K562 (cell line): ENCODE measurements around the gene TNFAIP8L1. TPM values are rescaled to one million over a fixed set of nuclear protein-coding genes. Genes with fewer than 3 reads are reported as not detected.
A peak's percentile ranks its signal among the peaks of the same experiment; 100 is the strongest.

Experiments used
- ATF7 ChIP-seq: fragments of 450-650 bp; IDR thresholded peaks from 2 replicates; pipeline ENCODE4 v1.7.1; 2014; ENCODE audit warnings: mild to moderate bottlenecking, moderate library complexity
- DPF2 ChIP-seq: fragments of 450-650 bp; IDR thresholded peaks from 2 replicates; pipeline ENCODE4 v1.6.1; 2016
- E2F6 ChIP-seq, 2 experiments: IDR thresholded peaks; 2 replicates each; pipeline ENCODE4 v1.6.1; 2011; ENCODE audit warnings: borderline replicate concordance in 1 of 2, control low read depth in 1 of 2, low read depth in 1 of 2, low read length in 1 of 2, mild to moderate bottlenecking in 1 of 2, mixed read lengths in 1 of 2, moderate library complexity in 1 of 2; ENCODE audit not compliant: insufficient read depth in 1 of 2, insufficient read length in 1 of 2, poor library complexity in 1 of 2, severe bottlenecking in 1 of 2; ENCODE audit errors: extremely low read depth in 1 of 2
- ESRRB ChIP-seq: fragments of 250-450 bp; sonication (Bioruptor Pico); IDR thresholded peaks from 2 replicates; pipeline ENCODE4 v1.5.0; 2020; ENCODE audit warnings: mild to moderate bottlenecking, moderate library complexity, borderline replicate concordance
- JUND ChIP-seq, 2 experiments: IDR thresholded peaks; 2 replicates in 1 of 2; 3 replicates in 1 of 2; pipeline ENCODE4 v1.6.1; 2011; ENCODE audit warnings: borderline replicate concordance in 2 of 2, low read depth in 2 of 2, low read length in 2 of 2, improper control_type of control experiment in 1 of 2, missing biosample characterization in 1 of 2, missing genetic modification characterization in 1 of 2, missing genetic modification reagents in 1 of 2
- NUFIP1 ChIP-seq: fragments of 450-650 bp; IDR thresholded peaks from 2 replicates; pipeline ENCODE4 v1.6.1; 2018; ENCODE audit not compliant: partially characterized antibody
- POLR2A ChIP-seq: fragments of 450-650 bp; conservative IDR thresholded peaks from 2 replicates; pipeline ENCODE4 v1.6.1; 2016
- POLR2AphosphoS2 ChIP-seq: IDR thresholded peaks from 2 replicates; pipeline ENCODE4 v1.6.1; 2012; ENCODE audit warnings: low read length, improper control_type of control experiment
- POLR2B ChIP-seq: fragments of 450-650 bp; IDR thresholded peaks from 2 replicates; pipeline ENCODE4 v1.6.1; 2018; ENCODE audit warnings: low read depth; ENCODE audit not compliant: partially characterized antibody
- POLR2G ChIP-seq: fragments of 200-400 bp; formaldehyde crosslinking; IDR thresholded peaks from 2 replicates; pipeline ENCODE4 v1.6.1; 2017; ENCODE audit warnings: low read depth, mild to moderate bottlenecking, antibody characterized with exemption, low read length, moderate library complexity
- SMC3 ChIP-seq: conservative IDR thresholded peaks from 2 replicates; pipeline ENCODE4 v1.6.1; 2011; ENCODE audit warnings: low read depth, low read length, improper control_type of control experiment; ENCODE audit not compliant: insufficient read depth
- SNRNP70 ChIP-seq: fragments of 200-400 bp; formaldehyde crosslinking; optimal IDR thresholded peaks from 2 replicates; pipeline ENCODE3; 2017; ENCODE audit warnings: low read depth, low read length
- SOX6 ChIP-seq: fragments of 450-650 bp; IDR thresholded peaks from 2 replicates; pipeline ENCODE4 v1.6.1; 2014; ENCODE audit warnings: mild to moderate bottlenecking
- TGIF2 ChIP-seq: sonication (generic); formaldehyde crosslinking; IDR thresholded peaks from 2 replicates; pipeline ENCODE4 v1.8.1; 2022; ENCODE audit warnings: mild to moderate bottlenecking, missing genetic modification reagents, moderate library complexity
- ZBTB5 ChIP-seq: fragments of 450-650 bp; IDR thresholded peaks from 2 replicates; pipeline ENCODE4 v1.6.1; 2017; ENCODE audit warnings: antibody characterized with exemption
- ZNF217 ChIP-seq: sonication (generic); formaldehyde crosslinking; IDR thresholded peaks from 2 replicates; pipeline ENCODE4 v1.8.0; 2022; ENCODE audit warnings: mild to moderate bottlenecking, missing genetic modification reagents
- ZNF253 ChIP-seq: fragments of 250-450 bp; sonication (Bioruptor Pico); conservative IDR thresholded peaks from 2 replicates; pipeline ENCODE4 v1.6.1; 2021; ENCODE audit warnings: mild to moderate bottlenecking
- ZNF785 ChIP-seq: fragments of 250-450 bp; sonication (Bioruptor Pico); IDR thresholded peaks from 2 replicates; pipeline ENCODE4 v1.4.0; 2020; ENCODE audit warnings: mild to moderate bottlenecking
- polyA plus RNA-seq, 8 experiments: library from polyadenylated mRNA; depleted of rRNA in 4 of 8; stranded (reverse) in 5 of 8; unstranded in 3 of 8; fragments of >200 nt; fragmentation: Nextera tagmentation in 2 of 8; fragmentation: Illumina TruSeq in 1 of 8; extraction: Ambion mirVana in 2 of 8; extraction: Trizol in 1 of 8; gene quantifications; 2 replicates each; pipeline versions ENCODE4 v1.2.1 to v1.2.3, GENCODE V29; 2011 to 2014; ENCODE audit warnings: inconsistent platforms in 1 of 8, missing spikeins in 1 of 8
- total RNA-seq, 7 experiments: library from RNA; depleted of rRNA in 6 of 7; stranded (reverse); fragments of >200 nt in 6 of 7; fragmentation: Illumina TruSeq in 2 of 7; extraction: Trizol in 2 of 7; gene quantifications; 2 replicates each; pipeline versions ENCODE4 v1.2.1 to v1.2.3, GENCODE V29; 2011 to 2021; ENCODE audit warnings: low replicate concordance in 1 of 7
- TF ChIP-seq, protein P1 (sequence below): IDR thresholded peaks from 3 replicates; pipeline ENCODE4 v1.6.1; 2011; ENCODE audit warnings: borderline replicate concordance, mild to moderate bottlenecking; ENCODE audit not compliant: insufficient read length, insufficient read depth

The TNFAIP8L1 gene
- total and polyA plus RNA-seq, 9 of the 15 experiments (the other 6 are each of a cell fraction or from before 2014, with no cell fraction given) = 0.69 to 9.3 (median 4.9) TPM

GRCh38 chr19:4656102-4656501 lies 16.8 kb downstream of the TNFAIP8L1 start (continued):
- TF ChIP-seq E2F6 (IDR thresholded peaks at IDR 0.05; ENCODE audit: borderline replicate concordance in 1 of 2, extremely low read depth in 1 of 2, insufficient read depth in 1 of 2, insufficient read length in 1 of 2, low read depth in 1 of 2, low read length in 1 of 2, poor library complexity in 1 of 2, severe bottlenecking in 1 of 2) (no peak), POLR2G (0 out of 2 replicates have a peak, but pooled peaks have one; percentile 68), SNRNP70 (no peak), ESRRB (CRISPR knock-in tag) (no peak), DPF2 (no peak), ZNF785 (CRISPR knock-in tag) (no peak), POLR2AphosphoS2 (no peak), JUND (IDR thresholded peaks at IDR 0.05; ENCODE audit: borderline replicate concordance, low read depth, low read length) (no peak), JUND (tag; IDR thresholded peaks at IDR 0.05; ENCODE audit: borderline replicate concordance, low read depth, low read length) (no peak), POLR2B (peak; percentile 39), ZNF217 (CRISPR knock-in tag) (no peak), SMC3 (no peak), ZBTB5 (no peak), POLR2A (peak; percentile 59; the same call in 1 of the 2 replicates), NUFIP1 (no peak), TGIF2 (CRISPR knock-in tag) (no peak), ATF7 (no peak), ZNF253 (CRISPR knock-in tag) (no peak), SOX6 (no peak)
- TF ChIP-seq, protein P1, sequence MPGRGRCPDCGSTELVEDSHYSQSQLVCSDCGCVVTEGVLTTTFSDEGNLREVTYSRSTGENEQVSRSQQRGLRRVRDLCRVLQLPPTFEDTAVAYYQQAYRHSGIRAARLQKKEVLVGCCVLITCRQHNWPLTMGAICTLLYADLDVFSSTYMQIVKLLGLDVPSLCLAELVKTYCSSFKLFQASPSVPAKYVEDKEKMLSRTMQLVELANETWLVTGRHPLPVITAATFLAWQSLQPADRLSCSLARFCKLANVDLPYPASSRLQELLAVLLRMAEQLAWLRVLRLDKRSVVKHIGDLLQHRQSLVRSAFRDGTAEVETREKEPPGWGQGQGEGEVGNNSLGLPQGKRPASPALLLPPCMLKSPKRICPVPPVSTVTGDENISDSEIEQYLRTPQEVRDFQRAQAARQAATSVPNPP = no peak
